Neural crest cell (in vitro differentiated cells): ENCODE measurements around the gene DOK5. TPM values are rescaled to one million over a fixed set of nuclear protein-coding genes. Genes with fewer than 3 reads are reported as not detected.

Experiments used
- DNase-seq: peaks from one replicate; pipeline ENCODE4 v3.0.0; 2021; ENCODE audit warnings: low read depth, mixed read lengths, low spot score
- H3K27ac Mint-ChIP-seq: one replicate; pipeline ENCODE4 v1.8.0; 2021; ENCODE audit warnings: mild to moderate bottlenecking, mixed read lengths; ENCODE audit not compliant: unreplicated experiment
- H3K27me3 Mint-ChIP-seq: 2 replicates; pipeline ENCODE4 v1.8.0; 2021; ENCODE audit warnings: low read depth, mild to moderate bottlenecking, mixed read lengths
- H3K36me3 Mint-ChIP-seq: 2 replicates; pipeline ENCODE4 v1.8.0; 2021; ENCODE audit warnings: low read depth, mild to moderate bottlenecking, mixed read lengths
- H3K4me1 Mint-ChIP-seq: 2 replicates; pipeline ENCODE4 v1.8.0; 2021; ENCODE audit warnings: mixed read lengths
- H3K4me3 Mint-ChIP-seq: one replicate; pipeline ENCODE4 v1.8.0; 2021; ENCODE audit warnings: mild to moderate bottlenecking, mixed read lengths
- H3K9me3 Mint-ChIP-seq: 2 replicates; pipeline ENCODE4 v1.8.0; 2021; ENCODE audit warnings: mixed read lengths
- total RNA-seq: library from RNA; stranded (reverse); gene quantifications from 2 replicates; pipeline ENCODE4 v1.2.1, GENCODE V29; 2021
- TF ChIP-seq, protein P1 (sequence below): fragments of 200-600 bp; sonication (generic); conservative IDR thresholded peaks from 2 replicates; pipeline ENCODE4 v1.5.0; 2021; ENCODE audit warnings: antibody characterized with exemption, mild to moderate bottlenecking

The DOK5 gene
- total RNA-seq, 1 donor from 2014 or later, result 4.4 TPM

DNA sequence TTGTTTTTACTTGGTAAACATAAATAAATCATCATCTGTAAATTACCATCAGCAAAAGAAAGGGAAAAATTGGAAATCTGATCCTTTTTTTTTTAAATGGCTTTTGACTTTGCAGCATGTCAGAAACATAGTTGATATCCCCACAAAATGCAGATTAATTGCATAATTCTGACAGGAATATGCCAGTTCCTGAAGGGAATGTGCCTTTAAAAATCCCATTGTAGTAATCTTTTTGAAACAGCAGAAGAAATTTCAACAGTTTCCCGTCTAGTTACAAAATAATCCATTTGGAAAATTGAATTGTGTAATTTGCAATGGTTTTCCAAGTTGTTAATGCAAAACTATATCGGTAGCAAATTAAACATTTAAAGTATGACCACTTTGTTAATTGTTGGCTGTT lies 95.2 kb downstream of the DOK5 start:
- H3K9me3 Mint-ChIP-seq, result no peaks in the 10 kb centered on the region
- H3K27me3 Mint-ChIP-seq, result no peaks in the 10 kb centered on the region
- TF ChIP-seq, protein P1, sequence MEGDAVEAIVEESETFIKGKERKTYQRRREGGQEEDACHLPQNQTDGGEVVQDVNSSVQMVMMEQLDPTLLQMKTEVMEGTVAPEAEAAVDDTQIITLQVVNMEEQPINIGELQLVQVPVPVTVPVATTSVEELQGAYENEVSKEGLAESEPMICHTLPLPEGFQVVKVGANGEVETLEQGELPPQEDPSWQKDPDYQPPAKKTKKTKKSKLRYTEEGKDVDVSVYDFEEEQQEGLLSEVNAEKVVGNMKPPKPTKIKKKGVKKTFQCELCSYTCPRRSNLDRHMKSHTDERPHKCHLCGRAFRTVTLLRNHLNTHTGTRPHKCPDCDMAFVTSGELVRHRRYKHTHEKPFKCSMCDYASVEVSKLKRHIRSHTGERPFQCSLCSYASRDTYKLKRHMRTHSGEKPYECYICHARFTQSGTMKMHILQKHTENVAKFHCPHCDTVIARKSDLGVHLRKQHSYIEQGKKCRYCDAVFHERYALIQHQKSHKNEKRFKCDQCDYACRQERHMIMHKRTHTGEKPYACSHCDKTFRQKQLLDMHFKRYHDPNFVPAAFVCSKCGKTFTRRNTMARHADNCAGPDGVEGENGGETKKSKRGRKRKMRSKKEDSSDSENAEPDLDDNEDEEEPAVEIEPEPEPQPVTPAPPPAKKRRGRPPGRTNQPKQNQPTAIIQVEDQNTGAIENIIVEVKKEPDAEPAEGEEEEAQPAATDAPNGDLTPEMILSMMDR, result no peak
- no peaks in the 10 kb centered on the region for H3K4me1 Mint-ChIP-seq
- H3K36me3 Mint-ChIP-seq, result no peaks in the 10 kb centered on the region
- no peak for DNase-seq
- no peak overlapping the region for H3K4me3 Mint-ChIP-seq
- no peak overlapping the region for H3K27ac Mint-ChIP-seq

DNA sequence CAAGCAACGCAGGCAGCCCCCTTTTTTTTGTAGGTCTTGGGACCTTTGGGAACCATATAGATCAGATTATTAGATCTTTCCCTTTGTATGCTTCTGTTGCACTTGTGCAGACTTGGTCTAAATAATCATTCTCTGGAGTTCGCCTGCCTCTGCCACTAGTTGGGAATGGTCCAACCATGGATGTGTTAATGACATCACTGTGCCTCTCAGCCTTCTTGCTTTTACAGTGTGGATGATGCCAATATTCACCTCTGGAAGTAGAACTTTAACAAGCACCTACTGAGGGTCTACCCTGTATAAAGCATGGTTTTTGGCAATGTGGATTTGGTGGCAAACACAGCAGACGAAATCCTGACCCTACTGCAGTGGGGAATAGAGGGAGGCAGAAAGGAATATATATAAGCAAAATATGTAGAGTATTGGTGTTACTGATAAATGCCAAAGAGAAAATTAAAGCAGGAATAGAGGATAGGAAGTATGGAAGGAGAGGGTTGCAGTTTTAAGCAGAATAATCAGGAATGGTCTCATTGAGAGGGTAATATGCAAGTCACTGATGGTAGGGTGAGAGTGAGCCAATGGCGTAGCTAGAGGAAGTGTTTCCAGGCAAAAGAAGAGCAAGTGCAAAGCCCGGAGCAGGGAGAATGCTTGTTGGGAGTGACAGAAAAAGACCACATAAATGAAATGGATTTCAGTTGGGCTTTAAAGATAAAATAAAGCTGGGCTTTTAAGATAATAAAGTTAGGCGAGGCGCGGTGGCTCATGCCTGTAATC lies 97.5 kb downstream of the DOK5 start:
- no peaks in the 10 kb centered on the region for H3K36me3 Mint-ChIP-seq
- TF ChIP-seq, protein P1, result no peak
- H3K27ac Mint-ChIP-seq, result no peak overlapping the region
- no peaks in the 10 kb centered on the region for H3K27me3 Mint-ChIP-seq
- DNase-seq, result no peak
- H3K4me3 Mint-ChIP-seq, result no peak overlapping the region
- no peaks in the 10 kb centered on the region for H3K4me1 Mint-ChIP-seq
- no peaks in the 10 kb centered on the region for H3K9me3 Mint-ChIP-seq

DNA sequence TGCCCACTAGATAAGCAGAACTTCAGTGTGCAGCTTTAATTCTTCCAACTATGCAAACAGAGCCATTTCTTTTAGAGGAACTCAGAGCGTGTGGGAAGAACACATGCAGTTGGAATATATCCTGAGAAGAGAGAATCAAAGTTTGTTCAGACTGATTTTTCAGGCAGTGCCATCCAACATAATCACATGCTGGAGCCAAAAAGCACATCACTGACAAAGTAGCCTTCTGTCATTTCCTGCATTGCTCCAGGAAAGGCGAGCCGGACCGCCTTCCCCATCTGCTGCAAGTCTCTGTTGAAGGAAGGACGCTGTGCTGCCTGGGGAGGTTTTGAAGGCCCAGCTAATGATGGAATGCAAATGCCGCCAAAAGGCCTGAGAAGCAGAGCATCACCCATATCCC lies 98.4 kb downstream of the DOK5 start:
- H3K27me3 Mint-ChIP-seq, result no peaks in the 10 kb centered on the region
- no peaks in the 10 kb centered on the region for H3K36me3 Mint-ChIP-seq
- H3K4me3 Mint-ChIP-seq, result no peak overlapping the region
- H3K4me1 Mint-ChIP-seq, result no peaks in the 10 kb centered on the region
- H3K9me3 Mint-ChIP-seq, result no peaks in the 10 kb centered on the region
- TF ChIP-seq, protein P1, result no peak
- no peak overlapping the region for H3K27ac Mint-ChIP-seq
- DNase-seq, result no peak

DNA sequence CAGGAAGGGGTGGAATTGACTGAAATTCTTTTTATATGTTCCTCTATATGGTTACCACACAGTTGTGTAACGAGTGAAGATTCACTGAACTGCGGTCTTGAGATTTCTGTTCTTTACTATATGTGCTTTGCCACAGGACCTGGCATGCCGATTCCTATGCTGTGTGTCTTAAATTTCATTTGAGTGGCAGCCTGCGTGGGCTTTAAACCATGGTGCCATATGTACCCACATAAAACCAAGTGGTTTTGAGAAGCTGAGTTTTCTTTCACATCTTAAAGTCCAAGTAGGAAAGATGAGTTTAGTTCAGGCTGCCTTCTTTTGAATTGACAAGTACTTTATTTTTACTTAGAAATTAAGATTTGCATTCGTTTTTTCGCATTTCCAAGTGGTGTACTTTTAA lies 101.1 kb downstream of the DOK5 start:
- Mint-ChIP-seq H3K4me3 (no peak overlapping the region), H3K27ac (no peak overlapping the region), H3K27me3 (no peaks in the 10 kb centered on the region), H3K36me3 (no peaks in the 10 kb centered on the region), H3K4me1 (no peaks in the 10 kb centered on the region), H3K9me3 (no peaks in the 10 kb centered on the region)
- DNase-seq, result no peak
- TF ChIP-seq, protein P1, result no peak

DNA sequence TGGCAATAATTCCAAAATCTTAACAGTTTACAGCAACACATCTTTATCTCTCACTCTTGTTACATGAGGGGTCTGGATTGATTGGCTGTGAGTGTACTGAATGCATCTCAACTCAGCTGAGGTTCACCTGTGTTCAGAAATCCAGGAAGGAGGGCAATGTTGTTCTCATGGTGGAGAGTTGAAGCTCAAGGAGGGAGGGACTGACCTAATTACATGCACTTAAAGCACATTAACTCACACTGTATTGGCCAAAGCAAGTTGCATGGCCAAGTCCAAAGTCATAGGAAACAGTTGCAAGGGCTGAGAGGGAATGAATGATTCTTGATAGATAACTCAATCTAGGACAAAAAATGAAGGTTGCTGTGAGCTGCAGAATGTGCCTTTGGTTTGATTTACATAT lies 102.2 kb downstream of the DOK5 start:
- Mint-ChIP-seq H3K27ac (no peak overlapping the region), H3K27me3 (no peaks in the 10 kb centered on the region), H3K9me3 (peaks cover 3% of the 10 kb centered on the region), H3K4me3 (no peak overlapping the region), H3K4me1 (no peaks in the 10 kb centered on the region), H3K36me3 (no peaks in the 10 kb centered on the region)
- no peak for DNase-seq
- TF ChIP-seq, protein P1, result no peak
